Measurements from ENCODE around the gene TXNDC8. TPM values are rescaled to one million over a fixed set of nuclear protein-coding genes. Genes with fewer than 3 reads are reported as not detected.

Gene TXNDC8
- total RNA-seq, 2 experiments from 2014 or later: not detected

GRCh38 chr9:110256380-110257096 lies 81.1 kb downstream of the TXNDC8 start, which contains the start of gene TXN:
TSS of gene TXN (minus strand) at chr9:110256507. CDS start at chr9:110256435, 72 bp downstream.
- Mint-ChIP-seq H3K27me3 (peaks cover 2% of the 10 kb centered on the region), H3K4me3 (peak within 1 kb of the TSS; percentile 93), H3K4me1 (peaks cover 50% of the 10 kb centered on the region), H3K27ac (peak within 1 kb of the TSS; percentile 97), H3K9me3 (ENCODE audit: low read depth) (no peaks in the 10 kb centered on the region), H3K36me3 (peaks cover 17% of the 10 kb centered on the region)
- CTCF ChIA-PET: interaction anchor here (0.6 to 1.2 kb wide), 2 partner anchors 12 to 193 kb away, joined by 3 to 4 read pairs; no protein-coding TSS in a partner anchor
- DNase-seq (peak; percentile 94), ATAC-seq (peak; percentile 82)

GRCh38 chr9:110255463-110256379 lies 81.9 kb downstream of the TXNDC8 start:
- H3K4me1 Mint-ChIP-seq: peaks cover 54% of the 10 kb centered on the region

DNA sequence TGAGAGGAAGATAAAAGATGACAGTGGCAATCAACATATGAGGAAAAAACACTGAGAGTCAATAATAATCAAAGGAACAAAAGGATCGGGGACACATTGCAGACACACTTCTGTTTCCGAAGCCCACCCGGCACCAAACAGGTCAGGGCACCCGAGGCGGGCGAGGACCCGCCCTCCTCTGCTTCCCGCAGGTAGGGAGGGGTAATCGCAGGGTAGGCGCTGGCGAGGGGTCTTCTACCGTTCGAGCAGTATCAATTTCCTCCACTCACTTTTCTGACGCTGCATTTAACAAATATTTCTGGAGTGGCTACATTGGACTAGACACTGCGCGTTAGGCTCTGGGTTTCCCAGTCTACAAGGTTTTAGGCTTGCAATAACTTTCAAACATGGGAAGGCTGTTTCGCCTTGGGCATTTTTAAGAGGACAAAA lies 82.6 kb downstream of the TXNDC8 start:
- H3K36me3 Mint-ChIP-seq: peaks cover 25% of the 10 kb centered on the region
- CTCF ChIA-PET: no interaction called here
- H3K27ac Mint-ChIP-seq: peak overlapping the region; percentile 94
- no peak for ATAC-seq
- H3K4me3 Mint-ChIP-seq: peak overlapping the region; percentile 93
- peaks cover 59% of the 10 kb centered on the region for H3K4me1 Mint-ChIP-seq
- no peaks in the 10 kb centered on the region for H3K27me3 Mint-ChIP-seq
- no peaks in the 10 kb centered on the region for H3K9me3 Mint-ChIP-seq (ENCODE audit: low read depth)
- peak; percentile 44 for DNase-seq

More at GRCh38 chr9:110255463-110256379, 81.9 kb downstream of the TXNDC8 start:
- no peaks in the 10 kb centered on the region for H3K9me3 Mint-ChIP-seq (ENCODE audit: low read depth)
- no peaks in the 10 kb centered on the region for H3K27me3 Mint-ChIP-seq
- CTCF ChIA-PET: no interaction called here
- ATAC-seq (peak; percentile 14), DNase-seq (peak; percentile 73)
- peak overlapping the region; percentile 94 for H3K27ac Mint-ChIP-seq
- H3K4me3 Mint-ChIP-seq: peak overlapping the region; percentile 93
- H3K36me3 Mint-ChIP-seq: peaks cover 20% of the 10 kb centered on the region

GRCh38 chr9:110254500-110254899 lies 83.2 kb downstream of the TXNDC8 start:
- Mint-ChIP-seq H3K27ac (peak overlapping the region; percentile 94), H3K4me3 (peak overlapping the region; percentile 93), H3K36me3 (peaks cover 29% of the 10 kb centered on the region), H3K9me3 (ENCODE audit: low read depth) (no peaks in the 10 kb centered on the region), H3K4me1 (peaks cover 61% of the 10 kb centered on the region), H3K27me3 (no peaks in the 10 kb centered on the region)
- CTCF ChIA-PET: no interaction called here
- DNase-seq (no peak), ATAC-seq (no peak)

Other genes with a start within 250 kb of the TXNDC8 start
- not detected for gene C9orf152, start 129.7 kb downstream of the TXNDC8 start, total RNA-seq
- 100 to 1,000 TPM; 287 to 322 TPM for gene TXN, start 81.4 kb downstream of the TXNDC8 start, total RNA-seq
- not detected for gene SVEP1, start 241.9 kb upstream of the TXNDC8 start, total RNA-seq

Measured in activated CD8-positive, alpha-beta memory T cell treated with anti-CD3 and anti-CD28 coated beads, Interleukin-2, amount 10 ng/mL, durations not matched to agents 7 days and 5 days (primary cell).